Activated B cell treated with CpG ODN at 0.5 μM for 24 hours (primary cell): ENCODE results near the gene CARM1. TPM values are rescaled to one million over a fixed set of nuclear protein-coding genes. Genes with fewer than 3 reads are reported as not detected.
"Not testable (repeated sequence)": the region's sequence is repeated elsewhere in the genome, so short reads cannot be mapped to it uniquely, and the experiment has no call there.

Source experiments
- ATAC-seq: fragments of 200-7000 bp; cut with Tn5 transposase; one replicate; pipeline ENCODE4 v1.10.0; 2021; ENCODE audit warnings: low read depth, mild to moderate bottlenecking, moderate library complexity
- CTCF ChIA-PET: fragments of 350-600 bp; sonication (Branson Sonifier 250); formaldehyde crosslinking; loops from one replicate; lab custom pipeline; 2021; ENCODE audit warnings: antibody characterized with exemption; lab: Charles Lee
- POLR2A ChIA-PET: fragments of 350-600 bp; sonication (Branson Sonifier 250); formaldehyde crosslinking; loops from one replicate; lab custom pipeline; 2021; ENCODE audit warnings: antibody characterized with exemption; lab: Charles Lee
- DNase-seq: peaks from one replicate; pipeline ENCODE4 v3.0.0; 2022
- H3K27ac Mint-ChIP-seq: one replicate; pipeline ENCODE4 v1.8.0; 2020; ENCODE audit warnings: mixed read lengths
- H3K27me3 Mint-ChIP-seq: one replicate; pipeline ENCODE4 v1.8.0; 2021; ENCODE audit warnings: mixed read lengths
- H3K36me3 Mint-ChIP-seq: one replicate; pipeline ENCODE4 v1.8.0; 2021; ENCODE audit warnings: low read depth, mixed read lengths
- H3K4me1 Mint-ChIP-seq: one replicate; pipeline ENCODE4 v1.8.0; 2021; ENCODE audit warnings: mixed read lengths
- H3K4me3 Mint-ChIP-seq: one replicate; pipeline ENCODE4 v1.8.0; 2020; ENCODE audit warnings: mild to moderate bottlenecking, mixed read lengths
- H3K9me3 Mint-ChIP-seq: one replicate; pipeline ENCODE4 v1.8.0; 2020; ENCODE audit warnings: mixed read lengths
- CTCF ChIP-seq: fragments of 200-600 bp; IDR thresholded peaks from one replicate; pipeline ENCODE4 v1.8.0; 2022; ENCODE audit warnings: antibody characterized with exemption, mild to moderate bottlenecking
- intact Hi-C: fragments of 100-400 bp; cut with micrococcal nuclease; formaldehyde crosslinking; loops from one replicate; pipeline ENCODE4 v1.15.1; 2024
- total RNA-seq: library from RNA; stranded (reverse); gene quantifications from 2 replicates; pipeline ENCODE4 v1.2.3, GENCODE V29; 2022

CARM1 gene
- total RNA-seq, 1 donor from 2014 or later, result 39.1 TPM

GRCh38 chr19:10852941-10853340 is 18.4 kb upstream of the CARM1 start:
- intact Hi-C loops, result no loop called here
- H3K36me3 Mint-ChIP-seq, result no peaks in the 10 kb centered on the region
- no peak overlapping the region for H3K27ac Mint-ChIP-seq
- POLR2A ChIA-PET, result no interaction called here
- peaks cover 5% of the 10 kb centered on the region for H3K4me1 Mint-ChIP-seq
- no peak overlapping the region for H3K4me3 Mint-ChIP-seq
- no peak for TF ChIP-seq CTCF
- CTCF ChIA-PET, result interaction anchor here (1.0 kb wide), 1 partner anchor 11 kb away, joined by 4 read pairs; no protein-coding TSS in a partner anchor
- no peak for ATAC-seq
- peaks cover 9% of the 10 kb centered on the region for H3K27me3 Mint-ChIP-seq
- no peaks in the 10 kb centered on the region for H3K9me3 Mint-ChIP-seq
- no peak for DNase-seq

- DNase-seq, result no peak
- Mint-ChIP-seq H3K36me3 (no peaks in the 10 kb centered on the region), H3K27ac (no peak overlapping the region), H3K9me3 (no peaks in the 10 kb centered on the region), H3K27me3 (peaks cover 6% of the 10 kb centered on the region), H3K4me1 (no peaks in the 10 kb centered on the region), H3K4me3 (no peak overlapping the region)
- POLR2A ChIA-PET, result interaction anchor here (0.6 to 0.7 kb wide), 2 partner anchors 15 to 76 kb away, joined by 4 read pairs; no protein-coding TSS in a partner anchor
- no peak for TF ChIP-seq CTCF
- intact Hi-C loops, result no loop called here
- ATAC-seq, result no peak
- CTCF ChIA-PET, result interaction anchor here (2.2 kb wide), 1 partner anchor 10 kb away, joined by 12 read pairs; no protein-coding TSS in a partner anchor
Observed at GRCh38 chr19:10854350-10855089, 16.8 kb upstream of the CARM1 start.

- TF ChIP-seq CTCF, result no peak
- Mint-ChIP-seq H3K27me3 (no peaks in the 10 kb centered on the region), H3K4me3 (no peak overlapping the region), H3K36me3 (no peaks in the 10 kb centered on the region), H3K27ac (no peak overlapping the region), H3K9me3 (no peaks in the 10 kb centered on the region), H3K4me1 (peaks cover under 1% of the 10 kb centered on the region)
- intact Hi-C loops, result no loop called here
- CTCF ChIA-PET, result interaction anchor here (1.4 to 2.2 kb wide), 2 partner anchors 8 to 10 kb away, joined by 4 to 12 read pairs; no protein-coding TSS in a partner anchor
- POLR2A ChIA-PET, result interaction anchor here (0.6 kb wide), 1 partner anchor 400 kb away, joined by 4 read pairs; no protein-coding TSS in a partner anchor
- DNase-seq (no peak), ATAC-seq (no peak)
Observed at GRCh38 chr19:10855879-10856522, 15.4 kb upstream of the CARM1 start.

GRCh38 chr19:10856899-10857298 is 14.5 kb upstream of the CARM1 start:
- ChIA-PET POLR2A (interaction anchor here (0.6 kb wide), 1 partner anchor 401 kb away, joined by 4 read pairs; no protein-coding TSS in a partner anchor), CTCF (interaction anchor here (1.4 kb wide), 1 partner anchor 9 kb away, joined by 4 read pairs; no protein-coding TSS in a partner anchor)
- intact Hi-C loops, H3K36me3 Mint-ChIP-seq, H3K4me3 Mint-ChIP-seq, H3K9me3 Mint-ChIP-seq, H3K4me1 Mint-ChIP-seq, H3K27ac Mint-ChIP-seq, H3K27me3 Mint-ChIP-seq, DNase-seq, ATAC-seq: not testable (repeated sequence)

- Mint-ChIP-seq H3K27ac (no peak overlapping the region), H3K27me3 (no peaks in the 10 kb centered on the region), H3K9me3 (no peaks in the 10 kb centered on the region), H3K4me1 (peaks cover 4% of the 10 kb centered on the region), H3K4me3 (no peak overlapping the region), H3K36me3 (no peaks in the 10 kb centered on the region)
- ATAC-seq (no peak), DNase-seq (no peak)
- ChIA-PET CTCF (interaction anchor here (0.8 to 1.1 kb wide), 3 partner anchors 15 to 141 kb away, joined by 3 to 6 read pairs (median 3); partner anchors contain the start of gene DNM2), POLR2A (interaction anchor here (0.7 kb wide), 2 partner anchors 13 to 156 kb away, joined by 7 to 9 read pairs; no protein-coding TSS in a partner anchor)
- TF ChIP-seq CTCF, result no peak
- intact Hi-C loops, result no loop called here
Observed at GRCh38 chr19:10858204-10858828, 13.0 kb upstream of the CARM1 start.
